Measurements from ENCODE around the gene CXCL16.

The CXCL16 gene

GRCh38 chr17:4751932-4752331 is 12.2 kb upstream of the CXCL16 start:
- DNase-seq = no peak

DNA sequence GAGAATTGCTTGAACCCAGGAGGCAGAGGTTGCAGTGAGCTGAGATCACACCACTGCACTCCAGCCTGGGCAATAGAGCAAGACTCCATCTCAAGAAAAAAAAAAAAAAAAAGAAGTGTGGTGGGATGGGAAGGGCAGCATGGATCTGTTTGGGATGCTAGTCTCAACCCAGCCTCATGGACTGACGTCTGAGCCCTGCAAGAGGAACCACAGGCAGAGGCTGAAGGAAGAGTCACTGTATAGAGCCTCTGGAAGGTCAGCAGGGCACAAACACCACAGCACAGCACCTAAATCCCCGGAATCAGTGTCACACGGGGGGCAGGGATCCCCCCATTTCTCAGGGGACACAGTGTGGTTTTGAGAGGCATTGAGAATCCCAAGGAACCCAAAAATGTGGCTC is 10.9 kb upstream of the CXCL16 start:
- DNase-seq = no peak

DNA sequence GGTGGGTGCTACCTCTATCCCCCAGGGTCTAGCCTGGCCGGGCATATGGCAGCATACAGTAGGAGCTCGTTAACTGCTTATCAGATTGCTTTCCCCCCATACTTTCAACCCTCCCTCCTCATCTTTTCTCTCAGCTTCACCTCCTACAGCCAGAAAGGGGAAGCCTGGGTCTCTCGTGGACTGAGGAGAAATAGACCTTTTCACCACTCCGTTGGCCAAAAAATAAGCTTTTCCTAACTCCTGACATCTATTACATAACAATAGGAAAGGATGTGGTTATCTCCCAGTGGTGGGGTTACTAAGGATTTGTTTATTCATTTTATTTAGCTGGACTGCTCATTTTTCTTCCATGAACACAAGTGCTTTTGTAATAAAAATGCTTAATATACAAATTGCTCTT is 9.0 kb upstream of the CXCL16 start:
- no peak for DNase-seq

- peak in 3 of 56 donors; percentile 18 to 41 (median 23) for DNase-seq
Observed at GRCh38 chr17:4747847-4748246, 8.1 kb upstream of the CXCL16 start.

- DNase-seq = no peak
Observed at GRCh38 chr17:4744999-4745969, 5.6 kb upstream of the CXCL16 start.

- no peak for DNase-seq
Observed at GRCh38 chr17:4743898-4744297, 4.2 kb upstream of the CXCL16 start.

DNA sequence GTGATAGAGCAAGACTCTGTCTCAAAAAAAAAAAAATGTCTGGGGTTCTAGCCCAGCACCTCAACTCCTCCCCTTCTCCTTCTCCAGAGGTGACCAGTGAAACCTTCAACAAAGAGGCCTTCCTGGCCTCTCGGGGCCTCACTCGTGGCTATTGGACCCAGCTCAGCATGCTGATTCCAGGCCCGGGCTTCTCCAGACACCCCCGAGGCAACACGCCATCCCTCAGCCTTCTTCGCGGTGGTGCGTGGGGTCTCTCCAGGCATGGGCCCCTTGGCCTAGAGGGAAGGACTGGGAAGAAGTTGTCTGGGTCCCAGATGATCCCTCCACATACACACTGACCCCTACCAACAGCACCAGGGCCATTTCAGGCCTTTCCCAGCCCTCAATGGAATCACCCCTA is 3.5 kb upstream of the CXCL16 start:
- no peak for DNase-seq

- DNase-seq = no peak
Observed at GRCh38 chr17:4742629-4743028, 2.9 kb upstream of the CXCL16 start.

DNA sequence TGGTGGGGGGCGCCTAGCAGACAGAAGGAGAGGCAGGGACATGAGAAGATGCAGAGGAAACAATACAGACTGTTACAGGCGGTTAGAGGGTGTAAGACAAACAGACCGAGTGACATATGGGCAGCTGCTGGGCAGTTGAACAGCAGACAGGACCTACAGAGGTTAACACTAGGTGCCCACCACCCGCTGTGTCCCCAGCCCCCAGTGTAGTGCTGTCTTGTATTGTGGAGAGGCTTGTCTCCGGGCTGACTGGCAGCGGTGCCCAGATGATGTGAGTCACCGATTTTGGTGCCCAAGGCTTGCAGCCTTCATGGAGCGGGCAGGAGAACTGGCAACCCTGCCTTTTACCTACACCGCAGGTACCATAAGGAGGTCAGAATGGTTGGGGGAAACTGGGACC is 2.4 kb upstream of the CXCL16 start:
- DNase-seq = no peak

GRCh38 chr17:4741544-4741943 is 1.8 kb upstream of the CXCL16 start:
- no peak for DNase-seq

- no peak for DNase-seq
Observed at GRCh38 chr17:4740584-4740983, 856 bp upstream of the CXCL16 start.

- no peak for DNase-seq
Observed at GRCh38 chr17:4740025-4740351, 260 bp upstream of the CXCL16 start.

GRCh38 chr17:4738136-4739121 is 1.3 kb downstream of the CXCL16 start:
- no peak for DNase-seq

GRCh38 chr17:4735876-4736651 is 3.7 kb downstream of the CXCL16 start:
- peak in 7 of 56 donors; percentile 14 to 50 (median 20) for DNase-seq

DNA sequence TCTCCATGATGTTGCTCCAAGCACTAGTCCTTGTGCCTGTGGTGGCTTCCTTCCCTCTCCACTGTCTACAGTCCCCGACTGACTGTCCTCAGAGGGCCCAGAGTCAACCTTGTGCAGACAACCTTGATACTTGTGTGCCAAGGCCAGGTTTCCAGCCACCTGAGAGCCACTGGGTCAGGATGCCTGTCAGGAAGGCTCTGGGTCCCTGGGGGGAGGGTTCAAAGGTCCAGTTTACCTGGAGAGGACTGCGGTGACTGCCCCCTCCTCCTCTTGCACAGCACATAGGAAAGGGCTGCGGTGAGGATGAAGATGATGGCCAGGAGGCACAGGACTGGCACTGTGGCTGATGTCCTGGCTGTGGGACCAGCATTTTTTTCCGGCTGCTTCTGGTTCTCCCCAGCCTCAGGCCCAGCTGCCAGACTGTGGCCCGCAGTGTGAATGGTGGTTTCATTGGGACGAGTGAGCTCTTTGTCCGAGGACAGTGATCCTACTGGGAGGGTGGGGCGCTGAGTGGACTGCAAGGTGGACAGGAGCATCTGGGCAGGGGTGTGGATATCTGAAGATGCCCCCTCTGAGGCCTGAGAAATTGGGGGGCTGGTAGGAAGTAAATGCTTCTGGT is 4.8 kb downstream of the CXCL16 start:
- no peak for DNase-seq

DNA sequence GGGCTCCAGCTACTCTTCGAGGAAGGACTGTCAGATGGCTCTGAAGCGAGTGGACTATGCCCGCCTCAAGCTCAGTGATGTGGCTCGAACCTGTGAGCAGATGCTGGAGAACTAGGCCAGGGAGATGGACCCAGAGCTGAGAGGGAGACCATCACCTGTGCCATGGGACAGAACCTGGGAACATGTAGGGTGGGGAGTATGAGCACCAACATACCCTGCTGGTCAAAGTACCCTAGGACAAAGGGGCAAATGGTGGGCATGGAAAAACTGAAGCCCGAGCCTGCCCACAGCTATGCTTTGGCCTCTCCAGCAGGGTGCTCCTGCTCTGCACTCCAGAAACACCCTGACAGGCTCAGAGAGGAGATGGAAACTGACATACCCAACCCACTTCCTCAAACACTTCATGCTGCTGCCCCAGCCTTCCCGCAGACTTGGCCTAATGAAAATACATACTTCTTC is 6.6 kb downstream of the CXCL16 start:
- DNase-seq = peak in 4 of 56 donors; percentile 9 to 36 (median 28)

- no peak for DNase-seq
Observed at GRCh38 chr17:4728124-4728523, 11.6 kb downstream of the CXCL16 start.

GRCh38 chr17:4725646-4726310 is 13.9 kb downstream of the CXCL16 start:
- DNase-seq = no peak

DNA sequence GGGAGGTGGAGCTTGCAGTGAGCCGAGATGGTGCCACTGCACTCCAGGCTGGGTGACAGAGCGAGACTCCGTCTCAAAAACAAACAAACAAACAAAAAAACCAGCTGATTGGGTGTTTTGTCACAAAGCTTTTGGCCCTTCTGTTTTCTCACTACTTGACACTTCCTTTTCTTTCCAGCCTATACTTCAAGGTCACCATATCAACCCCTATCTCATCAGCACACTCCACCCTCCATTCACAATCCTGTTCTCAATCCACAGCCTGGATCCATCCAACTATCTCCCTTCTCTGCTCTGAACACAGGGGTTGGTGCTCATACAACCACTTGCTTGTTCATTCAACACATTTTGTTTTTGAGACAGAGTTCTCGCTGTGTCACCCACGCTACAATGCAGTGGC is 15.1 kb downstream of the CXCL16 start:
- DNase-seq = no peak

GRCh38 chr17:4722678-4723240 is 17.0 kb downstream of the CXCL16 start:
- no peak for DNase-seq
